H9 (cell line): ENCODE measurements around the gene SEMA5A. TPM values are rescaled to one million over a fixed set of nuclear protein-coding genes. Genes with fewer than 3 reads are reported as not detected.

ENCODE experiments used
- DNase-seq: peaks from one replicate; pipeline ENCODE4 v3.0.0-alpha.2; 2017
- H2AFZ ChIP-seq: one replicate; pipeline ENCODE4 v1.6.1; 2013; ENCODE audit warnings: mild to moderate bottlenecking, low read length, control low read depth, moderate library complexity
- H2AK5ac ChIP-seq: 2 replicates; pipeline ENCODE4 v1.6.1; 2013; ENCODE audit warnings: low read length, control low read depth, mixed read lengths; ENCODE audit not compliant: insufficient read length
- H2BK120ac ChIP-seq: one replicate; pipeline ENCODE4 v1.6.1; 2013; ENCODE audit warnings: low read depth, mild to moderate bottlenecking, low read length, control low read depth, inconsistent platforms; ENCODE audit not compliant: poor library complexity, severe bottlenecking
- H2BK12ac ChIP-seq: 2 replicates; pipeline ENCODE4 v1.6.1; 2013; ENCODE audit warnings: low read length, control low read depth, mixed read lengths, low read depth; ENCODE audit not compliant: insufficient read length
- H2BK15ac ChIP-seq: 2 replicates; pipeline ENCODE4 v1.6.1; 2013; ENCODE audit warnings: low read depth, low read length, control low read depth
- H2BK20ac ChIP-seq: one replicate; pipeline ENCODE4 v1.6.1; 2013; ENCODE audit warnings: low read depth, mild to moderate bottlenecking, low read length, control low read depth, inconsistent platforms; ENCODE audit not compliant: poor library complexity, severe bottlenecking
- H2BK5ac ChIP-seq: 2 replicates; pipeline ENCODE4 v1.6.1; 2013; ENCODE audit warnings: low read length, control low read depth, mixed read lengths; ENCODE audit not compliant: insufficient read length
- H3K14ac ChIP-seq: 2 replicates; pipeline ENCODE4 v1.6.1; 2013; ENCODE audit warnings: low read length, control low read depth; ENCODE audit not compliant: insufficient read depth
- H3K18ac ChIP-seq: 2 replicates; pipeline ENCODE4 v1.6.1; 2013; ENCODE audit warnings: low read depth, mild to moderate bottlenecking, mixed read lengths, low read length, control low read depth; ENCODE audit not compliant: insufficient read length
- H3K23ac ChIP-seq: 2 replicates; pipeline ENCODE4 v1.6.1; 2013; ENCODE audit warnings: low read length, control low read depth, mixed read lengths, low read depth; ENCODE audit not compliant: insufficient read length
- H3K23me2 ChIP-seq: 2 replicates; pipeline ENCODE4 v1.6.1; 2013; ENCODE audit warnings: low read depth, mild to moderate bottlenecking, mixed read lengths, low read length, control low read depth; ENCODE audit not compliant: insufficient read length, poor library complexity, severe bottlenecking
- H3K27ac ChIP-seq: 2 replicates; pipeline ENCODE4 v1.5.1; 2013; ENCODE audit warnings: low read length, control low read depth, mixed read lengths, low read depth; ENCODE audit not compliant: insufficient read length
- H3K27me3 ChIP-seq: 2 replicates; pipeline ENCODE4 v1.6.1; 2013; ENCODE audit warnings: low read length, control low read depth, inconsistent platforms; ENCODE audit not compliant: insufficient read depth
- H3K4ac ChIP-seq: 2 replicates; pipeline ENCODE4 v1.6.1; 2013; ENCODE audit warnings: low read depth, mild to moderate bottlenecking, control low read depth, inconsistent platforms, low read length, moderate library complexity
- H3K4me1 ChIP-seq: 2 replicates; pipeline ENCODE4 v1.6.1; 2013; ENCODE audit warnings: low read length, control low read depth, inconsistent platforms; ENCODE audit not compliant: insufficient read depth
- H3K4me2 ChIP-seq: 2 replicates; pipeline ENCODE4 v1.6.1; 2013; ENCODE audit warnings: low read length, control low read depth, mixed read lengths; ENCODE audit not compliant: insufficient read length, insufficient read depth
- H3K56ac ChIP-seq: 2 replicates; pipeline ENCODE4 v1.6.1; 2013; ENCODE audit warnings: low read depth, mild to moderate bottlenecking, mixed read lengths, low read length, control low read depth; ENCODE audit not compliant: insufficient read length
- H3K79me1 ChIP-seq: 2 replicates; pipeline ENCODE4 v1.6.1; 2013; ENCODE audit warnings: low read depth, mild to moderate bottlenecking, moderate library complexity, low read length, control low read depth, inconsistent platforms; ENCODE audit not compliant: insufficient read depth, poor library complexity, severe bottlenecking
- H3K79me2 ChIP-seq: 2 replicates; pipeline ENCODE4 v1.6.1; 2013; ENCODE audit warnings: low read length, control low read depth, inconsistent platforms; ENCODE audit not compliant: insufficient read depth
- H3K9ac ChIP-seq: 2 replicates; pipeline ENCODE4 v1.6.1; 2013; ENCODE audit warnings: low read length, control low read depth, mixed read lengths; ENCODE audit not compliant: insufficient read length; ENCODE audit errors: extremely low read depth
- H3K9me3 ChIP-seq: one replicate; pipeline ENCODE4 v1.6.1; 2013; ENCODE audit warnings: low read depth, low read length, inconsistent platforms; ENCODE audit not compliant: control insufficient read depth
- H3T11ph ChIP-seq: one replicate; pipeline ENCODE4 v1.6.1; 2013; ENCODE audit warnings: mild to moderate bottlenecking, low read length, control low read depth, inconsistent platforms
- H4K20me1 ChIP-seq: one replicate; pipeline ENCODE4 v1.6.1; 2013; ENCODE audit not compliant: control insufficient read depth, insufficient read length, insufficient read depth
- H4K5ac ChIP-seq: 2 replicates; pipeline ENCODE4 v1.6.1; 2013; ENCODE audit warnings: low read depth, mild to moderate bottlenecking, mixed read lengths, low read length, control low read depth; ENCODE audit not compliant: insufficient read length
- H4K8ac ChIP-seq: replicated peaks from 2 replicates; pipeline ENCODE4 v1.6.1; 2013; ENCODE audit warnings: low read length, control low read depth, mixed read lengths, low read depth; ENCODE audit not compliant: insufficient read length
- H4K91ac ChIP-seq: 2 replicates; pipeline ENCODE4 v1.6.1; 2013; ENCODE audit warnings: low read depth, mild to moderate bottlenecking, moderate library complexity, mixed read lengths, low read length, control low read depth; ENCODE audit not compliant: insufficient read length
- H3K27ac Mint-ChIP-seq, 3 experiments: 2 replicates in 2 of 3; 3 replicates in 1 of 3; pipeline ENCODE4 v1.8.0; 2020 to 2021; ENCODE audit warnings: mixed read lengths in 3 of 3, mild to moderate bottlenecking in 1 of 3, moderate library complexity in 1 of 3
- H3K27me3 Mint-ChIP-seq: 2 replicates; pipeline ENCODE4 v1.8.0; 2021; ENCODE audit warnings: low read depth, mild to moderate bottlenecking, moderate library complexity, mixed read lengths
- H3K36me3 Mint-ChIP-seq, 3 experiments: 2 replicates in 2 of 3; 3 replicates in 1 of 3; pipeline ENCODE4 v1.8.0; 2020 to 2021; ENCODE audit warnings: low read depth in 3 of 3, mixed read lengths in 3 of 3; ENCODE audit not compliant: insufficient read depth in 1 of 3
- H3K4me1 Mint-ChIP-seq, 2 experiments: 2 replicates each; pipeline ENCODE4 v1.8.0; 2020; ENCODE audit warnings: mixed read lengths in 2 of 2
- H3K4me3 Mint-ChIP-seq, 2 experiments: 2 replicates in 1 of 2; 3 replicates in 1 of 2; pipeline ENCODE4 v1.8.0; 2020 to 2021; ENCODE audit warnings: mild to moderate bottlenecking in 2 of 2, mixed read lengths in 2 of 2, moderate library complexity in 1 of 2
- H3K9me3 Mint-ChIP-seq, 2 experiments: 2 replicates in 1 of 2; 3 replicates in 1 of 2; pipeline ENCODE4 v1.8.0; 2020; ENCODE audit warnings: mild to moderate bottlenecking in 2 of 2, mixed read lengths in 2 of 2, moderate library complexity in 1 of 2
- WGBS: extraction: QIAGEN DNeasy Blood & Tissue Kit; methylation state at CpG from one replicate; pipeline ENCODE4 v1.1.7; 2013; ENCODE audit warnings: missing lambda C conversion rate, low lambda C conversion rate, mixed read lengths; ENCODE audit not compliant: insufficient read length; ENCODE audit errors: extremely low coverage; 5-methylcytosine and 5-hydroxymethylcytosine counted together
- total RNA-seq: library from RNA; stranded (reverse); gene quantifications from 2 replicates; pipeline ENCODE4 v1.2.1, GENCODE V29; 2021
- TF ChIP-seq, protein P1 (sequence below): fragments of 200-600 bp; sonication (generic); conservative IDR thresholded peaks from 3 replicates; pipeline ENCODE4 v1.8.0; 2021; ENCODE audit warnings: antibody characterized with exemption, mild to moderate bottlenecking

SEMA5A gene
- total RNA-seq, 1 experiment from 2014 or later, result 4.3 TPM

DNA sequence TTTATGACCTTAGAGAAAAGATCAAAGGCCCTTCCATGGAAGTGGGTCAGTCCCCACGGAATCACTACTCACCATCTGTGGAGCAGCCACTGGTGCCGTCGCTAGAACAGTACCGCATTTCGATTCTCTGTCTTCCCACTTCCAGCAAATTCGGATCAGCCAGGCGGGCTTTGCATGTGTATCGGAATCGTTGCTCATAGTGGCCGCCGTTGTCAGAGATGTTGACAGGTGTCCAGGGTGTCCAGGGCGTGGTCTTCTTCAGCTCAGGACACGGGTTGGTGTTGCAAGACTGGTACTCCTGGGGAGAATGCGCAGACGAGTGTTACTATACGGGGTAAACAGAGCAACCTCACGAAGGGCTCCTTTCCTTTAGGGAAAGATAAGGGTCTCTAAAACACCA, 479.5 kb downstream of the SEMA5A start:
- no peak overlapping the region for H2BK20ac ChIP-seq
- no peak for DNase-seq
- Mint-ChIP-seq H3K4me1 (no peaks in the 10 kb centered on the region), H3K36me3 (no peaks in the 10 kb centered on the region; a peak in 4 of 7 replicates), H3K9me3 (no peaks in the 10 kb centered on the region), H3K27ac (no peak overlapping the region), H3K27me3 (no peaks in the 10 kb centered on the region), H3K4me3 (no peak overlapping the region)
- H2AK5ac ChIP-seq, result no peak overlapping the region
- H3K4ac ChIP-seq, result no peak overlapping the region
- no peak overlapping the region for H2BK15ac ChIP-seq
- H2BK5ac ChIP-seq, result no peak overlapping the region
- no peak overlapping the region for H4K5ac ChIP-seq
- no peak overlapping the region for H3K18ac ChIP-seq
- H3K14ac ChIP-seq, result no peak overlapping the region
- no peaks in the 10 kb centered on the region for H3K79me1 ChIP-seq
- no peaks in the 10 kb centered on the region for H4K20me1 ChIP-seq
- TF ChIP-seq, protein P1, sequence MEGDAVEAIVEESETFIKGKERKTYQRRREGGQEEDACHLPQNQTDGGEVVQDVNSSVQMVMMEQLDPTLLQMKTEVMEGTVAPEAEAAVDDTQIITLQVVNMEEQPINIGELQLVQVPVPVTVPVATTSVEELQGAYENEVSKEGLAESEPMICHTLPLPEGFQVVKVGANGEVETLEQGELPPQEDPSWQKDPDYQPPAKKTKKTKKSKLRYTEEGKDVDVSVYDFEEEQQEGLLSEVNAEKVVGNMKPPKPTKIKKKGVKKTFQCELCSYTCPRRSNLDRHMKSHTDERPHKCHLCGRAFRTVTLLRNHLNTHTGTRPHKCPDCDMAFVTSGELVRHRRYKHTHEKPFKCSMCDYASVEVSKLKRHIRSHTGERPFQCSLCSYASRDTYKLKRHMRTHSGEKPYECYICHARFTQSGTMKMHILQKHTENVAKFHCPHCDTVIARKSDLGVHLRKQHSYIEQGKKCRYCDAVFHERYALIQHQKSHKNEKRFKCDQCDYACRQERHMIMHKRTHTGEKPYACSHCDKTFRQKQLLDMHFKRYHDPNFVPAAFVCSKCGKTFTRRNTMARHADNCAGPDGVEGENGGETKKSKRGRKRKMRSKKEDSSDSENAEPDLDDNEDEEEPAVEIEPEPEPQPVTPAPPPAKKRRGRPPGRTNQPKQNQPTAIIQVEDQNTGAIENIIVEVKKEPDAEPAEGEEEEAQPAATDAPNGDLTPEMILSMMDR, result no peak
- no peak overlapping the region for H4K91ac ChIP-seq
- H3K23ac ChIP-seq, result no peak overlapping the region
- no CpG with 5 or more reads among the region's 17 CpGs for WGBS
- H3K9me3 ChIP-seq, result no peaks in the 10 kb centered on the region
- H3K56ac ChIP-seq, result no peak overlapping the region
- no peak overlapping the region for H2BK12ac ChIP-seq
- no peaks in the 10 kb centered on the region for H3K79me2 ChIP-seq
- H3T11ph ChIP-seq, result no peak overlapping the region
- no peak overlapping the region for H2AFZ ChIP-seq
- H3K27me3 ChIP-seq, result no peaks in the 10 kb centered on the region
- H3K4me2 ChIP-seq, result no peak overlapping the region
- no peaks in the 10 kb centered on the region for H3K23me2 ChIP-seq
- H2BK120ac ChIP-seq, result no peak overlapping the region
- H4K8ac ChIP-seq, result no peak overlapping the region
- H3K4me1 ChIP-seq, result no peaks in the 10 kb centered on the region
- no peak overlapping the region for H3K27ac ChIP-seq
- H3K9ac ChIP-seq, result no peak overlapping the region
